K562 (cell line): Measurements from ENCODE around the gene PROK1. TPM values are rescaled to one million over a fixed set of nuclear protein-coding genes. Genes with fewer than 3 reads are reported as not detected.

ENCODE experiments used
- ARID1B ChIP-seq: fragments of 450-650 bp; IDR thresholded peaks from 2 replicates; pipeline ENCODE4 v1.6.1; 2016; ENCODE audit warnings: antibody characterized with exemption, mild to moderate bottlenecking, inconsistent platforms
- CCNT2 ChIP-seq: IDR thresholded peaks from 2 replicates; pipeline ENCODE4 v1.6.1; 2011; ENCODE audit warnings: borderline replicate concordance, low read depth, mild to moderate bottlenecking, moderate library complexity, mixed read lengths, low read length; ENCODE audit not compliant: insufficient read length; ENCODE audit errors: extremely low read depth
- HDAC1 ChIP-seq, 2 experiments: fragments of 450-650 bp; IDR thresholded peaks; 2 replicates each; pipeline ENCODE4 v1.6.1; 2016 to 2017; ENCODE audit warnings: inconsistent platforms in 1 of 2, mild to moderate bottlenecking in 1 of 2, moderate library complexity in 1 of 2
- HDAC2 ChIP-seq: fragments of 450-650 bp; IDR thresholded peaks from 2 replicates; pipeline ENCODE4 v1.6.1; 2016; ENCODE audit warnings: mild to moderate bottlenecking
- MAFF ChIP-seq: IDR thresholded peaks from 2 replicates; pipeline ENCODE4 v1.6.1; 2012; ENCODE audit warnings: low read length, improper control_type of control experiment
- MEIS2 ChIP-seq: fragments of 450-650 bp; IDR thresholded peaks from 2 replicates; pipeline ENCODE4 v1.6.1; 2014; ENCODE audit warnings: mild to moderate bottlenecking; ENCODE audit not compliant: partially characterized antibody
- MLLT1 ChIP-seq, 2 experiments: fragments of 450-650 bp; IDR thresholded peaks; 2 replicates each; pipeline ENCODE4 v1.6.1; 2016
- MTA2 ChIP-seq: fragments of 450-650 bp; IDR thresholded peaks from 2 replicates; pipeline ENCODE4 v1.6.1; 2016; ENCODE audit warnings: low read depth
- NCOR1 ChIP-seq: fragments of 450-650 bp; IDR thresholded peaks from 2 replicates; pipeline ENCODE4 v1.6.1; 2016; ENCODE audit warnings: mild to moderate bottlenecking, moderate library complexity
- NFIC ChIP-seq: fragments of 450-650 bp; IDR thresholded peaks from 2 replicates; pipeline ENCODE4 v1.6.1; 2017; ENCODE audit warnings: mild to moderate bottlenecking, inconsistent platforms
- RCOR1 ChIP-seq, 2 experiments: IDR thresholded peaks; 2 replicates each; pipeline ENCODE4 v1.6.1; 2012; ENCODE audit warnings: low read depth in 2 of 2, low read length in 2 of 2, borderline replicate concordance in 1 of 2, improper control_type of control experiment in 1 of 2
- TAL1 ChIP-seq: fragments of 450-650 bp; IDR thresholded peaks from 2 replicates; pipeline ENCODE4 v1.6.1; 2016; ENCODE audit warnings: mild to moderate bottlenecking
- TEAD4 ChIP-seq, 2 experiments: sonication (generic) in 1 of 2; formaldehyde crosslinking in 1 of 2; IDR thresholded peaks; 2 replicates each; pipeline versions ENCODE4 v1.6.1 to v1.8.0; 2012 to 2022; ENCODE audit warnings: borderline replicate concordance in 1 of 2, inconsistent platforms in 1 of 2, low read length in 1 of 2, mild to moderate bottlenecking in 1 of 2, missing genetic modification reagents in 1 of 2
- THRAP3 ChIP-seq: fragments of 450-650 bp; IDR thresholded peaks from 2 replicates; pipeline ENCODE4 v1.6.1; 2016; ENCODE audit warnings: mild to moderate bottlenecking, inconsistent platforms, borderline replicate concordance
- ZNF277 ChIP-seq: fragments of 250-450 bp; sonication (Bioruptor Pico); IDR thresholded peaks from 2 replicates; pipeline ENCODE4 v1.8.0; 2022; ENCODE audit warnings: inconsistent platforms, mild to moderate bottlenecking, moderate library complexity, borderline replicate concordance
- ZNF778 ChIP-seq: fragments of 450-650 bp; formaldehyde crosslinking; IDR thresholded peaks from 2 replicates; pipeline ENCODE4 v1.4.0; 2020; ENCODE audit warnings: mild to moderate bottlenecking, moderate library complexity
- polyA plus RNA-seq, 8 experiments: library from polyadenylated mRNA; depleted of rRNA in 4 of 8; stranded (reverse) in 5 of 8; unstranded in 3 of 8; fragments of >200 nt; fragmentation: Nextera tagmentation in 2 of 8; fragmentation: Illumina TruSeq in 1 of 8; extraction: Ambion mirVana in 2 of 8; extraction: Trizol in 1 of 8; gene quantifications; 2 replicates each; pipeline versions ENCODE4 v1.2.1 to v1.2.3, GENCODE V29; 2011 to 2014; ENCODE audit warnings: inconsistent platforms in 1 of 8, missing spikeins in 1 of 8
- total RNA-seq, 7 experiments: library from RNA; depleted of rRNA in 6 of 7; stranded (reverse); fragments of >200 nt in 6 of 7; fragmentation: Illumina TruSeq in 2 of 7; extraction: Trizol in 2 of 7; gene quantifications; 2 replicates each; pipeline versions ENCODE4 v1.2.1 to v1.2.3, GENCODE V29; 2011 to 2021; ENCODE audit warnings: low replicate concordance in 1 of 7

Gene PROK1
- total and polyA plus RNA-seq, 9 of the 15 experiments (the other 6 are each of a cell fraction or from before 2014, with no cell fraction given) = 0.15 TPM; not detected in 8

GRCh38 chr1:110434946-110435345 is 16.0 kb upstream of the PROK1 start (continued):
- TF ChIP-seq CCNT2 = peak; percentile 44
- TF ChIP-seq TAL1 = peak; percentile 66
- TF ChIP-seq HDAC2 = 0 out of 2 replicates have a peak, but pooled peaks have one; percentile 42
- TF ChIP-seq TEAD4 (IDR thresholded peaks at IDR 0.05; ENCODE audit: low read length) = 0 out of 2 replicates have a peak, but pooled peaks have one; percentile 35
- no peak for TF ChIP-seq TEAD4 (CRISPR knock-in tag; IDR thresholded peaks at IDR 0.05; ENCODE audit: borderline replicate concordance)
- TF ChIP-seq MAFF = peak; percentile 23; the same call in 1 of the 2 replicates
- no peak for TF ChIP-seq ZNF778
- TF ChIP-seq ZNF277 (CRISPR knock-in tag) = no peak
- peak; percentile 61 for TF ChIP-seq NFIC
- TF ChIP-seq RCOR1 (IDR thresholded peaks at IDR 0.05; ENCODE audit: borderline replicate concordance in 1 of 2, low read depth in 2 of 2, low read length in 2 of 2) = peak in 1 of 2 experiments; percentile 41; a peak in 1 of 4 replicates
- peak; percentile 42 for TF ChIP-seq MEIS2
- peak; percentile 49; the same call in 1 of the 2 replicates for TF ChIP-seq NCOR1
- TF ChIP-seq ARID1B = peak; percentile 67; the same call in 1 of the 2 replicates
- peak in 1 of 2 experiments; percentile 35; a peak in 1 of 4 replicates for TF ChIP-seq HDAC1 (IDR thresholded peaks at IDR 0.05)
- TF ChIP-seq MTA2 = 0 out of 2 replicates have a peak, but pooled peaks have one; percentile 37
- TF ChIP-seq THRAP3 = no peak
- TF ChIP-seq MLLT1 (IDR thresholded peaks at IDR 0.05) = peak in 1 of 2 experiments; percentile 63; a peak in 1 of 4 replicates
